H1 (cell line): ENCODE measurements around the gene DOHH.

ENCODE experiments used
- CTCF ChIP-seq, 3 experiments: IDR thresholded peaks; 1 replicate in 2 of 3; 2 replicates in 1 of 3; pipeline versions ENCODE4 v1.5.1 to v1.6.1; 2011; ENCODE audit warnings: low read length in 3 of 3, mild to moderate bottlenecking in 3 of 3, inconsistent platforms in 2 of 3, low read depth in 1 of 3, moderate library complexity in 1 of 3; ENCODE audit not compliant: insufficient read depth in 1 of 3; ENCODE audit errors: control extremely low read depth in 1 of 3
- EZH2 ChIP-seq: fragments of 200-600 bp; sonication (generic); IDR thresholded peaks from 2 replicates; pipeline ENCODE4 v1.7.1; 2012; ENCODE audit warnings: low read depth, mild to moderate bottlenecking, moderate library complexity, low read length, inconsistent platforms; ENCODE audit not compliant: severe bottlenecking
- JUND ChIP-seq: IDR thresholded peaks from 2 replicates; pipeline ENCODE4 v1.6.1; 2011; ENCODE audit warnings: mild to moderate bottlenecking, improper control_type of control experiment, low read length
- RFX5 ChIP-seq: IDR thresholded peaks from 2 replicates; pipeline ENCODE4 v1.6.1; 2011; ENCODE audit warnings: low read depth, low read length, improper control_type of control experiment, borderline replicate concordance
- SUZ12 ChIP-seq: fragments of 200-600 bp; sonication (generic); IDR thresholded peaks from 2 replicates; pipeline ENCODE4 v1.6.1; 2012; ENCODE audit warnings: mild to moderate bottlenecking, inconsistent platforms, low read length, moderate library complexity, mixed read lengths

- TF ChIP-seq CTCF (IDR thresholded peaks at IDR 0.05; ENCODE audit: control extremely low read depth in 1 of 3, insufficient read depth in 1 of 3, low read depth in 1 of 3, low read length in 3 of 3) (no peak), JUND (no peak), SUZ12 (no peak), EZH2 (no peak), RFX5 (no peak)
These were observed 41.2 kb downstream of the DOHH start for GRCh38 chr19:3459089-3459881.
